ENCODE measurements around the gene PRICKLE4. TPM values are rescaled to one million over a fixed set of nuclear protein-coding genes. Genes with fewer than 3 reads are reported as not detected.

The PRICKLE4 gene
- total and polyA plus RNA-seq, 2 experiments from 2014 or later = 0.48 to 0.66 TPM

- H3K4me3 Mint-ChIP-seq = no peak overlapping the region
- ATAC-seq (no peak), DNase-seq (ENCODE audit: low spot score) (no peak)
- peaks cover 39% of the 10 kb centered on the region for H3K36me3 Mint-ChIP-seq (ENCODE audit: low read depth)
- Histone ChIP-seq H3K4me3 (no peak overlapping the region), H3K79me2 (replicated peaks; ENCODE audit: insufficient read depth) (peaks cover 22% of the 10 kb centered on the region), H3K4me1 (ENCODE audit: insufficient read depth) (peaks cover 5% of the 10 kb centered on the region), H3K36me3 (ENCODE audit: insufficient read depth) (peaks cover 23% of the 10 kb centered on the region; the same call in 1 of the 2 replicates), H4K20me1 (replicated peaks; ENCODE audit: insufficient read depth) (peaks cover 5% of the 10 kb centered on the region; the same call in 1 of the 2 replicates), H3K4me2 (no peak overlapping the region), H2AFZ (no peak overlapping the region), H3F3A (replicated peaks; ENCODE audit: low read depth) (peaks cover 13% of the 10 kb centered on the region; the same call in 1 of the 2 replicates), H3K27ac (ENCODE audit: low read depth) (no peak overlapping the region), H3K27me3 (ENCODE audit: insufficient read depth) (peaks cover 11% of the 10 kb centered on the region), H3K9me2 (ENCODE audit: insufficient read depth) (no peaks in the 10 kb centered on the region)
- peaks cover 7% of the 10 kb centered on the region; the same call in 2 of the 3 replicates for H3K9me3 Mint-ChIP-seq
- H3K27me3 Mint-ChIP-seq (ENCODE audit: insufficient read depth, low read depth, poor library complexity) = peaks cover 24% of the 10 kb centered on the region
- no peak overlapping the region for H3K27ac Mint-ChIP-seq
- TF ChIP-seq, protein P1, sequence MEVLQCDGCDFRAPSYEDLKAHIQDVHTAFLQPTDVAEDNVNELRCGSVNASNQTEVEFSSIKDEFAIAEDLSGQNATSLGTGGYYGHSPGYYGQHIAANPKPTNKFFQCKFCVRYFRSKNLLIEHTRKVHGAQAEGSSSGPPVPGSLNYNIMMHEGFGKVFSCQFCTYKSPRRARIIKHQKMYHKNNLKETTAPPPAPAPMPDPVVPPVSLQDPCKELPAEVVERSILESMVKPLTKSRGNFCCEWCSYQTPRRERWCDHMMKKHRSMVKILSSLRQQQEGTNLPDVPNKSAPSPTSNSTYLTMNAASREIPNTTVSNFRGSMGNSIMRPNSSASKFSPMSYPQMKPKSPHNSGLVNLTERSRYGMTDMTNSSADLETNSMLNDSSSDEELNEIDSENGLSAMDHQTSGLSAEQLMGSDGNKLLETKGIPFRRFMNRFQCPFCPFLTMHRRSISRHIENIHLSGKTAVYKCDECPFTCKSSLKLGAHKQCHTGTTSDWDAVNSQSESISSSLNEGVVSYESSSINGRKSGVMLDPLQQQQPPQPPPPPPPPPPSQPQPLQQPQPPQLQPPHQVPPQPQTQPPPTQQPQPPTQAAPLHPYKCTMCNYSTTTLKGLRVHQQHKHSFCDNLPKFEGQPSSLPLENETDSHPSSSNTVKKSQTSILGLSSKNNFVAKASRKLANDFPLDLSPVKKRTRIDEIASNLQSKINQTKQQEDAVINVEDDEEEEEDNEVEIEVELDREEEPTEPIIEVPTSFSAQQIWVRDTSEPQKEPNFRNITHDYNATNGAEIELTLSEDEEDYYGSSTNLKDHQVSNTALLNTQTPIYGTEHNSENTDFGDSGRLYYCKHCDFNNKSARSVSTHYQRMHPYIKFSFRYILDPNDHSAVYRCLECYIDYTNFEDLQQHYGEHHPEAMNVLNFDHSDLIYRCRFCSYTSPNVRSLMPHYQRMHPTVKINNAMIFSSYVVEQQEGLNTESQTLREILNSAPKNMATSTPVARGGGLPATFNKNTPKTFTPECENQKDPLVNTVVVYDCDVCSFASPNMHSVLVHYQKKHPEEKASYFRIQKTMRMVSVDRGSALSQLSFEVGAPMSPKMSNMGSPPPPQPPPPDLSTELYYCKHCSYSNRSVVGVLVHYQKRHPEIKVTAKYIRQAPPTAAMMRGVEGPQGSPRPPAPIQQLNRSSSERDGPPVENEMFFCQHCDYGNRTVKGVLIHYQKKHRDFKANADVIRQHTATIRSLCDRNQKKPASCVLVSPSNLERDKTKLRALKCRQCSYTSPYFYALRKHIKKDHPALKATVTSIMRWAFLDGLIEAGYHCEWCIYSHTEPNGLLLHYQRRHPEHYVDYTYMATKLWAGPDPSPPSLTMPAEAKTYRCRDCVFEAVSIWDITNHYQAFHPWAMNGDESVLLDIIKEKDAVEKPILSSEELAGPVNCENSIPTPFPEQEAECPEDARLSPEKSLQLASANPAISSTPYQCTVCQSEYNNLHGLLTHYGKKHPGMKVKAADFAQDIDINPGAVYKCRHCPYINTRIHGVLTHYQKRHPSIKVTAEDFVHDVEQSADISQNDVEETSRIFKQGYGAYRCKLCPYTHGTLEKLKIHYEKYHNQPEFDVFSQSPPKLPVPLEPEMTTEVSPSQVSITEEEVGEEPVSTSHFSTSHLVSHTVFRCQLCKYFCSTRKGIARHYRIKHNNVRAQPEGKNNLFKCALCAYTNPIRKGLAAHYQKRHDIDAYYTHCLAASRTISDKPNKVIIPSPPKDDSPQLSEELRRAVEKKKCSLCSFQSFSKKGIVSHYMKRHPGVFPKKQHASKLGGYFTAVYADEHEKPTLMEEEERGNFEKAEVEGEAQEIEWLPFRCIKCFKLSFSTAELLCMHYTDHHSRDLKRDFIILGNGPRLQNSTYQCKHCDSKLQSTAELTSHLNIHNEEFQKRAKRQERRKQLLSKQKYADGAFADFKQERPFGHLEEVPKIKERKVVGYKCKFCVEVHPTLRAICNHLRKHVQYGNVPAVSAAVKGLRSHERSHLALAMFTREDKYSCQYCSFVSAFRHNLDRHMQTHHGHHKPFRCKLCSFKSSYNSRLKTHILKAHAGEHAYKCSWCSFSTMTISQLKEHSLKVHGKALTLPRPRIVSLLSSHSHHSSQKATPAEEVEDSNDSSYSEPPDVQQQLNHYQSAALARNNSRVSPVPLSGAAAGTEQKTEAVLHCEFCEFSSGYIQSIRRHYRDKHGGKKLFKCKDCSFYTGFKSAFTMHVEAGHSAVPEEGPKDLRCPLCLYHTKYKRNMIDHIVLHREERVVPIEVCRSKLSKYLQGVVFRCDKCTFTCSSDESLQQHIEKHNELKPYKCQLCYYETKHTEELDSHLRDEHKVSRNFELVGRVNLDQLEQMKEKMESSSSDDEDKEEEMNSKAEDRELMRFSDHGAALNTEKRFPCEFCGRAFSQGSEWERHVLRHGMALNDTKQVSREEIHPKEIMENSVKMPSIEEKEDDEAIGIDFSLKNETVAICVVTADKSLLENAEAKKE (CRISPR knock-in tag; IDR thresholded peaks at IDR 0.05) = no peak
- TF ChIP-seq NANOG (IDR thresholded peaks at IDR 0.05; ENCODE audit: borderline replicate concordance) (no peak), STAT1 (IDR thresholded peaks at IDR 0.05; ENCODE audit: unreplicated experiment) (no peak), ETS1 (IDR thresholded peaks at IDR 0.05) (no peak), EZH2phosphoT487 (IDR thresholded peaks at IDR 0.05; ENCODE audit: unreplicated experiment) (no peak), EZH2 (IDR thresholded peaks at IDR 0.05; ENCODE audit: low read depth, unreplicated experiment) (no peak), JUNB (IDR thresholded peaks at IDR 0.05; ENCODE audit: unreplicated experiment) (no peak), POLR2AphosphoS5 (IDR thresholded peaks at IDR 0.05; ENCODE audit: low read depth) (no peak), ZNF331 (CRISPR knock-in tag; IDR thresholded peaks at IDR 0.05; ENCODE audit: low read depth) (no peak), REST (IDR thresholded peaks at IDR 0.05; ENCODE audit: unreplicated experiment) (no peak), ZNF114 (CRISPR knock-in tag; IDR thresholded peaks at IDR 0.05) (no peak), CREB1 (CRISPR knock-in tag; IDR thresholded peaks at IDR 0.05; ENCODE audit: low read depth) (no peak)
- TF ChIP-seq, protein P2, sequence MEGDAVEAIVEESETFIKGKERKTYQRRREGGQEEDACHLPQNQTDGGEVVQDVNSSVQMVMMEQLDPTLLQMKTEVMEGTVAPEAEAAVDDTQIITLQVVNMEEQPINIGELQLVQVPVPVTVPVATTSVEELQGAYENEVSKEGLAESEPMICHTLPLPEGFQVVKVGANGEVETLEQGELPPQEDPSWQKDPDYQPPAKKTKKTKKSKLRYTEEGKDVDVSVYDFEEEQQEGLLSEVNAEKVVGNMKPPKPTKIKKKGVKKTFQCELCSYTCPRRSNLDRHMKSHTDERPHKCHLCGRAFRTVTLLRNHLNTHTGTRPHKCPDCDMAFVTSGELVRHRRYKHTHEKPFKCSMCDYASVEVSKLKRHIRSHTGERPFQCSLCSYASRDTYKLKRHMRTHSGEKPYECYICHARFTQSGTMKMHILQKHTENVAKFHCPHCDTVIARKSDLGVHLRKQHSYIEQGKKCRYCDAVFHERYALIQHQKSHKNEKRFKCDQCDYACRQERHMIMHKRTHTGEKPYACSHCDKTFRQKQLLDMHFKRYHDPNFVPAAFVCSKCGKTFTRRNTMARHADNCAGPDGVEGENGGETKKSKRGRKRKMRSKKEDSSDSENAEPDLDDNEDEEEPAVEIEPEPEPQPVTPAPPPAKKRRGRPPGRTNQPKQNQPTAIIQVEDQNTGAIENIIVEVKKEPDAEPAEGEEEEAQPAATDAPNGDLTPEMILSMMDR (conservative IDR thresholded peaks at IDR 0.05; ENCODE audit: low read depth in 2 of 2) = no peak
- peaks cover 8% of the 10 kb centered on the region for H3K4me1 Mint-ChIP-seq
Observed at GRCh38 chr6:41790045-41790444, 9.5 kb downstream of the PRICKLE4 start.

Measured in GM23338 (cell line).